OCI-LY7 (cell line): Measurements from ENCODE around the gene PIGZ. TPM values are rescaled to one million over a fixed set of nuclear protein-coding genes. Genes with fewer than 3 reads are reported as not detected.

Experiments
- BruUV-seq: library from RNA; stranded (reverse); fragments of 400-500 nt; replicated peaks from 2 replicates; lab custom pipeline; 2021; lab: Mats Ljungman, UMichigan
- CTCF ChIA-PET: fragments of 300-600 bp; sonication (Branson Sonifier 250); formaldehyde crosslinking; loops from one replicate; lab custom pipeline; 2022; ENCODE audit warnings: antibody characterized with exemption; ENCODE audit not compliant: unreplicated experiment; lab: Charles Lee
- POLR2A ChIA-PET: fragments of 300-600 bp; sonication (Branson Sonifier 250); formaldehyde crosslinking; loops from one replicate; lab custom pipeline; 2022; ENCODE audit warnings: antibody characterized with exemption; lab: Charles Lee
- DNase-seq: peaks from one replicate; pipeline ENCODE4 v3.0.0-alpha.2; 2015; ENCODE audit warnings: low spot score
- H2AFZ ChIP-seq: fragments of 200-600 bp; sonication (generic), shearing (Covaris generic); 2 replicates; pipeline ENCODE4 v1.6.1; 2014; ENCODE audit warnings: mild to moderate bottlenecking, antibody characterized with exemption, low read length, moderate library complexity
- H3K27ac ChIP-seq: fragments of 200-600 bp; sonication (generic); 2 replicates; pipeline ENCODE4 v1.5.1; 2014; ENCODE audit warnings: mixed run types, low read depth, mild to moderate bottlenecking, moderate library complexity, low read length, inconsistent platforms; ENCODE audit not compliant: poor library complexity, severe bottlenecking
- H3K36me3 ChIP-seq: fragments of 200-600 bp; sonication (generic); 2 replicates; pipeline ENCODE4 v1.6.1; 2014; ENCODE audit warnings: mild to moderate bottlenecking, antibody characterized with exemption, low read length, moderate library complexity, mixed read lengths; ENCODE audit not compliant: insufficient read depth
- H3K4me1 ChIP-seq: fragments of 200-600 bp; sonication (generic); 2 replicates; pipeline ENCODE4 v1.5.1; 2014; ENCODE audit warnings: mild to moderate bottlenecking, low read length; ENCODE audit not compliant: insufficient read depth, poor library complexity, severe bottlenecking
- H3K4me2 ChIP-seq: fragments of 200-600 bp; sonication (generic); 2 replicates; pipeline ENCODE4 v1.6.1; 2014; ENCODE audit warnings: mild to moderate bottlenecking, low read length
- H3K4me3 ChIP-seq: fragments of 200-600 bp; sonication (generic); 2 replicates; pipeline ENCODE4 v1.5.1; 2014; ENCODE audit warnings: mild to moderate bottlenecking, low read depth, low read length; ENCODE audit not compliant: poor library complexity, severe bottlenecking
- H3K79me2 ChIP-seq: fragments of 200-600 bp; sonication (generic); 2 replicates; pipeline ENCODE4 v1.6.1; 2016; ENCODE audit warnings: low read depth, mild to moderate bottlenecking, low read length, moderate library complexity, mixed read lengths; ENCODE audit not compliant: insufficient read depth
- H3K9me2 ChIP-seq: fragments of 200-600 bp; sonication (generic); 2 replicates; pipeline ENCODE4 v1.6.1; 2016; ENCODE audit warnings: mild to moderate bottlenecking, low read length, mixed read lengths; ENCODE audit not compliant: insufficient read depth
- H3K9me3 ChIP-seq: fragments of 200-600 bp; sonication (generic); 2 replicates; pipeline ENCODE4 v1.6.1; 2014; ENCODE audit warnings: mild to moderate bottlenecking, mixed run types, low read length, mixed read lengths
- H4K20me1 ChIP-seq: fragments of 200-600 bp; sonication (generic); 2 replicates; pipeline ENCODE4 v1.6.1; 2014; ENCODE audit warnings: mild to moderate bottlenecking, antibody characterized with exemption, low read length, moderate library complexity, mixed read lengths; ENCODE audit not compliant: insufficient read depth
- EZH2phosphoT487 ChIP-seq: fragments of 200-600 bp; sonication (generic); IDR thresholded peaks from 2 replicates; pipeline ENCODE4 v1.6.1; 2018; ENCODE audit warnings: low read depth, borderline replicate concordance, mild to moderate bottlenecking, mixed run types, antibody characterized with exemption, low read length, moderate library complexity, mixed read lengths
- intact Hi-C: fragments of 100-400 bp; cut with micrococcal nuclease; formaldehyde crosslinking; loops from one replicate; pipeline ENCODE4 v1.10.0; 2022; ENCODE audit not compliant: unreplicated experiment
- total RNA-seq, 2 experiments: library from RNA; depleted of rRNA in 1 of 2; stranded (reverse); fragments of >200 nt in 1 of 2; shearing (Covaris generic) in 1 of 2; gene quantifications; 2 replicates each; pipeline ENCODE4 v1.2.3, GENCODE V29; 2014 to 2022
- TF ChIP-seq, protein P1 (sequence below): fragments of 200-600 bp; sonication (generic); conservative IDR thresholded peaks from 2 replicates; pipeline ENCODE4 v1.5.1; 2014; ENCODE audit warnings: mild to moderate bottlenecking, antibody characterized with exemption, low read length, moderate library complexity, mixed read lengths

PIGZ gene
- total RNA-seq, 2 experiments from 2014 or later, result not detected

DNA sequence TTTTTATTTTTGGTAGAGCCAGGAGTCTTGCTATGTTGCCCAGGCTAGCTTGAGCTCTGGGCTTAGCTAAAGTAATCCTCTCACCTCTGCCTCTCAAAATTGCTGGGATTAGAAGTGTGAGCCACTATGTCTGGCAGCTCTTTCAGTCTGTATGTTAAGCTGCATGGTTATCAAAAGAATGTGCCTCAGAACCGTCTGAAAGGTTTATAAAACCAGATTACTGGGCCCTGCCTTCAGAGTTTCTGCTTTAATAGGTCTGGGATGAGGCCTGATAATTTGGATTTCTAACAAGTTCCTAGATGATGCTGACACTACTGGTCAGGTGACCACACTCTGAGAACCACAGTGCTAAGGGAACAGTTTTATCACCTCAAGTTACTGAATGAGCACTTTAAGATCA, 66.3 kb downstream of the PIGZ start:
- peaks cover 3% of the 10 kb centered on the region; the same call in 1 of the 2 replicates for H3K79me2 ChIP-seq
- H2AFZ ChIP-seq, result no peak overlapping the region
- H3K27ac ChIP-seq, result no peak overlapping the region
- CTCF ChIA-PET, result no interaction called here
- TF ChIP-seq, protein P1, sequence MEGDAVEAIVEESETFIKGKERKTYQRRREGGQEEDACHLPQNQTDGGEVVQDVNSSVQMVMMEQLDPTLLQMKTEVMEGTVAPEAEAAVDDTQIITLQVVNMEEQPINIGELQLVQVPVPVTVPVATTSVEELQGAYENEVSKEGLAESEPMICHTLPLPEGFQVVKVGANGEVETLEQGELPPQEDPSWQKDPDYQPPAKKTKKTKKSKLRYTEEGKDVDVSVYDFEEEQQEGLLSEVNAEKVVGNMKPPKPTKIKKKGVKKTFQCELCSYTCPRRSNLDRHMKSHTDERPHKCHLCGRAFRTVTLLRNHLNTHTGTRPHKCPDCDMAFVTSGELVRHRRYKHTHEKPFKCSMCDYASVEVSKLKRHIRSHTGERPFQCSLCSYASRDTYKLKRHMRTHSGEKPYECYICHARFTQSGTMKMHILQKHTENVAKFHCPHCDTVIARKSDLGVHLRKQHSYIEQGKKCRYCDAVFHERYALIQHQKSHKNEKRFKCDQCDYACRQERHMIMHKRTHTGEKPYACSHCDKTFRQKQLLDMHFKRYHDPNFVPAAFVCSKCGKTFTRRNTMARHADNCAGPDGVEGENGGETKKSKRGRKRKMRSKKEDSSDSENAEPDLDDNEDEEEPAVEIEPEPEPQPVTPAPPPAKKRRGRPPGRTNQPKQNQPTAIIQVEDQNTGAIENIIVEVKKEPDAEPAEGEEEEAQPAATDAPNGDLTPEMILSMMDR, result no peak
- TF ChIP-seq EZH2phosphoT487, result no peak
- 0 out of 2 replicates have a peak, but pooled peaks cover 3% of the 10 kb centered on the region for H4K20me1 ChIP-seq
- POLR2A ChIA-PET, result interaction anchor here (1.0 to 1.5 kb wide), 3 partner anchors 9 to 163 kb away, joined by 3 to 4 read pairs (median 3); partner anchors contain the start of gene PAK2
- no peaks in the 10 kb centered on the region for H3K9me3 ChIP-seq
- no peak overlapping the region for H3K4me3 ChIP-seq
- peaks cover 71% of the 10 kb centered on the region for H3K36me3 ChIP-seq
- no peaks in the 10 kb centered on the region for H3K9me2 ChIP-seq
- no peaks in the 10 kb centered on the region for H3K4me1 ChIP-seq
- no TSS peak for BruUV-seq
- DNase-seq, result no peak
- H3K4me2 ChIP-seq, result no peak overlapping the region
- intact Hi-C loops, result no loop called here

- ChIA-PET POLR2A (no interaction called here), CTCF (no interaction called here)
- no peaks in the 10 kb centered on the region for H3K9me3 ChIP-seq
- DNase-seq, result no peak
- BruUV-seq, result no TSS peak
- H3K27ac ChIP-seq, result no peak overlapping the region
- H3K4me2 ChIP-seq, result no peak overlapping the region
- no peak overlapping the region for H3K4me3 ChIP-seq
- H3K9me2 ChIP-seq, result no peaks in the 10 kb centered on the region
- peaks cover 8% of the 10 kb centered on the region; the same call in 1 of the 2 replicates for H3K79me2 ChIP-seq
- 0 out of 2 replicates have a peak, but pooled peaks cover 3% of the 10 kb centered on the region for H4K20me1 ChIP-seq
- H3K36me3 ChIP-seq, result peaks cover 66% of the 10 kb centered on the region
- H2AFZ ChIP-seq, result no peak overlapping the region
- H3K4me1 ChIP-seq, result no peaks in the 10 kb centered on the region
- intact Hi-C loops, result no loop called here
- no peak for TF ChIP-seq EZH2phosphoT487
Observed at GRCh38 chr3:196901768-196902167, 66.9 kb downstream of the PIGZ start.

Other genes with a start within 250 kb of the PIGZ start
- 24.5 and 37.9 TPM in 2 replicates for gene PAK2, start 229.0 kb downstream of the PIGZ start, total RNA-seq (2014; rRNA removed; shearing (Covaris generic))
- 83.8 and 95.6 TPM in 2 replicates for gene PAK2, start 229.0 kb downstream of the PIGZ start, total RNA-seq (2022)
- 39.4 and 40.2 TPM in 2 replicates for gene SENP5, start 100.9 kb downstream of the PIGZ start, total RNA-seq (2014; rRNA removed; shearing (Covaris generic))
- gene SENP5, start 100.9 kb downstream of the PIGZ start, total RNA-seq (2022), result 42.9 and 50.9 TPM in 2 replicates
- gene NCBP2, start 26.3 kb downstream of the PIGZ start, total RNA-seq (2014; rRNA removed; shearing (Covaris generic)), result 46.4 and 66.7 TPM in 2 replicates
- gene NCBP2, start 26.3 kb downstream of the PIGZ start, total RNA-seq (2022), result 70.4 and 73.6 TPM in 2 replicates
- 7.4 and 9.6 TPM in 2 replicates for gene MELTF, start 61.0 kb upstream of the PIGZ start, total RNA-seq (2014; rRNA removed; shearing (Covaris generic))
- gene MELTF, start 61.0 kb upstream of the PIGZ start, total RNA-seq (2022), result 13.8 and 14.6 TPM in 2 replicates